RCC 7860 (cell line): ENCODE measurements around the gene FSD2.
"Not testable (repeated sequence)": the region's sequence is repeated elsewhere in the genome, so short reads cannot be mapped to it uniquely, and the experiment has no call there.

ENCODE experiments used
- DNase-seq: peaks from one replicate; pipeline ENCODE4 v3.0.0-alpha.2; 2015; ENCODE audit warnings: low spot score
- FAIRE-seq: peaks from 2 replicates; lab custom pipeline; 2012; peaks lifted over from hg19 to GRCh38; lab: Jason Lieb, UNC

The FSD2 gene

GRCh38 chr15:82742134-82742533 is 63.7 kb downstream of the FSD2 start:
- DNase-seq (no peak), FAIRE-seq (no peak)

- FAIRE-seq (peak; percentile 10), DNase-seq (peak; percentile 29)
These were observed 66.8 kb downstream of the FSD2 start for GRCh38 chr15:82739086-82739485.

- no peak for FAIRE-seq
These were observed 67.9 kb downstream of the FSD2 start for GRCh38 chr15:82737975-82738374.

GRCh38 chr15:82731527-82731926 is 74.3 kb downstream of the FSD2 start:
- FAIRE-seq (no peak), DNase-seq (no peak)

More at GRCh38 chr15:82737975-82738374, 67.9 kb downstream of the FSD2 start:
- no peak for DNase-seq

- no peak for FAIRE-seq
- no peak for DNase-seq
These were observed 75.8 kb downstream of the FSD2 start for GRCh38 chr15:82730022-82730530.

- no peak for DNase-seq
- no peak for FAIRE-seq
These were observed 79.1 kb downstream of the FSD2 start for GRCh38 chr15:82726816-82727215.

- FAIRE-seq = no peak
- no peak for DNase-seq
These were observed 90.9 kb downstream of the FSD2 start for GRCh38 chr15:82715003-82715402.

GRCh38 chr15:82714016-82714415 is 91.9 kb downstream of the FSD2 start:
- no peak for DNase-seq
- no peak for FAIRE-seq

- no peak for FAIRE-seq
These were observed 93.8 kb downstream of the FSD2 start for GRCh38 chr15:82712036-82712435.

GRCh38 chr15:82710926-82711490 is 94.9 kb downstream of the FSD2 start:
- FAIRE-seq (no peak), DNase-seq (no peak)

More at GRCh38 chr15:82712036-82712435, 93.8 kb downstream of the FSD2 start:
- no peak for DNase-seq

GRCh38 chr15:82710208-82710555 is 95.7 kb downstream of the FSD2 start:
- DNase-seq (no peak), FAIRE-seq (no peak)

GRCh38 chr15:82709421-82710207 is 96.3 kb downstream of the FSD2 start, which contains the start of gene AP3B2:
TSS of gene AP3B2 (minus strand) at chr15:82709875. CDS start at chr15:82709706, 169 bp downstream.
- FAIRE-seq = no peak
- peak; percentile 34 for DNase-seq

GRCh38 chr15:82709081-82709420 is 96.8 kb downstream of the FSD2 start:
- FAIRE-seq = no peak
- DNase-seq = no peak

GRCh38 chr15:82705856-82706255 is 100.0 kb downstream of the FSD2 start:
- FAIRE-seq, DNase-seq: not testable (repeated sequence)
